HepG2 (cell line): ENCODE results near the gene SYNJ2. TPM values are rescaled to one million over a fixed set of nuclear protein-coding genes. Genes with fewer than 3 reads are reported as not detected.
A peak's percentile ranks its signal among the peaks of the same experiment; 100 is the strongest.

Source experiments
- ATF1 ChIP-seq: IDR thresholded peaks from 2 replicates; pipeline ENCODE4 v1.6.1; 2016; ENCODE audit warnings: mild to moderate bottlenecking, control low read depth
- CREB1 ChIP-seq, 2 experiments: fragments of 450-650 bp in 1 of 2; IDR thresholded peaks; 2 replicates each; pipeline ENCODE4 v1.6.1; 2016 to 2017; ENCODE audit warnings: control low read depth in 1 of 2, mild to moderate bottlenecking in 1 of 2, missing compliant biosample characterization in 1 of 2, missing genetic modification characterization in 1 of 2
- GATAD2A ChIP-seq: IDR thresholded peaks from 2 replicates; pipeline ENCODE4 v1.6.1; 2016
- GLI4 ChIP-seq: sonication (generic); formaldehyde crosslinking; IDR thresholded peaks from 2 replicates; pipeline ENCODE4 v1.5.1; 2020; ENCODE audit warnings: missing genetic modification reagents, mild to moderate bottlenecking, moderate library complexity, borderline replicate concordance
- HMGA1 ChIP-seq: sonication (generic); formaldehyde crosslinking; conservative IDR thresholded peaks from 2 replicates; pipeline ENCODE4 v1.4.0; 2020; ENCODE audit warnings: missing genetic modification reagents
- HNF1B ChIP-seq: sonication (generic); formaldehyde crosslinking; IDR thresholded peaks from 2 replicates; pipeline ENCODE4 v1.5.1; 2020; ENCODE audit warnings: mild to moderate bottlenecking, moderate library complexity, missing genetic modification reagents
- HNRNPL ChIP-seq: fragments of 200-400 bp; formaldehyde crosslinking; IDR thresholded peaks from 2 replicates; pipeline ENCODE4 v1.6.1; 2017; ENCODE audit warnings: mild to moderate bottlenecking, low read depth, low read length
- MAX ChIP-seq: IDR thresholded peaks from 2 replicates; pipeline ENCODE4 v1.6.1; 2012; ENCODE audit warnings: inconsistent platforms
- NR2C2 ChIP-seq: sonication (generic); formaldehyde crosslinking; IDR thresholded peaks from 2 replicates; pipeline ENCODE4 v1.4.0; 2020; ENCODE audit warnings: missing genetic modification reagents, mild to moderate bottlenecking, moderate library complexity, borderline replicate concordance
- SAFB2 ChIP-seq: sonication (generic); formaldehyde crosslinking; IDR thresholded peaks from 2 replicates; pipeline ENCODE4 v1.5.1; 2020; ENCODE audit warnings: missing genetic modification reagents, low read depth, mild to moderate bottlenecking, borderline replicate concordance
- SMC3 ChIP-seq: IDR thresholded peaks from 2 replicates; pipeline ENCODE4 v1.6.1; 2011; ENCODE audit warnings: low read length, improper control_type of control experiment
- ZFP36L1 ChIP-seq: sonication (generic); formaldehyde crosslinking; IDR thresholded peaks from 2 replicates; pipeline ENCODE4 v1.8.0; 2022; ENCODE audit warnings: mild to moderate bottlenecking, missing genetic modification reagents, moderate library complexity
- ZHX2 ChIP-seq, 2 experiments: sonication (generic) in 1 of 2; formaldehyde crosslinking in 1 of 2; IDR thresholded peaks; 2 replicates each; pipeline versions ENCODE4 v1.6.1 to v1.9.0; 2014 to 2022; ENCODE audit warnings: antibody characterized with exemption in 1 of 2, borderline replicate concordance in 1 of 2, inconsistent platforms in 1 of 2, low read depth in 1 of 2, missing genetic modification reagents in 1 of 2
- ZNF33A ChIP-seq: sonication (generic); formaldehyde crosslinking; IDR thresholded peaks from 2 replicates; pipeline ENCODE4 v1.5.1; 2020; ENCODE audit warnings: missing genetic modification reagents, mild to moderate bottlenecking, moderate library complexity, borderline replicate concordance
- ZNF446 ChIP-seq: sonication (generic); formaldehyde crosslinking; IDR thresholded peaks from 2 replicates; pipeline ENCODE4 v1.5.0; 2020; ENCODE audit warnings: mild to moderate bottlenecking, missing genetic modification reagents
- ZNF577 ChIP-seq: sonication (generic); formaldehyde crosslinking; IDR thresholded peaks from 2 replicates; pipeline ENCODE4 v1.4.0; 2020; ENCODE audit warnings: mild to moderate bottlenecking, low read depth, missing genetic modification reagents, borderline replicate concordance
- ZNF710 ChIP-seq: sonication (generic); formaldehyde crosslinking; IDR thresholded peaks from 2 replicates; pipeline ENCODE4 v1.5.0; 2020; ENCODE audit warnings: mild to moderate bottlenecking, missing genetic modification reagents, borderline replicate concordance
- polyA plus RNA-seq, 8 experiments: library from polyadenylated mRNA; depleted of rRNA in 3 of 8; stranded (reverse) in 7 of 8; unstranded in 1 of 8; fragments of >200 nt; fragmentation: Illumina TruSeq in 4 of 8; extraction: Trizol in 4 of 8; gene quantifications; 2 replicates each; pipeline versions ENCODE4 v1.2.1 to v1.2.3, GENCODE V29; 2011 to 2016; ENCODE audit warnings: low read depth in 4 of 8, missing spikeins in 1 of 8, mixed read lengths in 1 of 8; ENCODE audit not compliant: insufficient read depth in 1 of 8
- total RNA-seq, 5 experiments: library from RNA; depleted of rRNA; stranded (reverse); fragments of >200 nt; fragmentation: Illumina TruSeq; extraction: Trizol; gene quantifications; 2 replicates each; pipeline ENCODE4 v1.2.3, GENCODE V29; 2016; ENCODE audit warnings: low read depth in 1 of 5

The SYNJ2 gene
- total and polyA plus RNA-seq, 2 of the 13 experiments (the other 11 are each of a cell fraction or from before 2014, with no cell fraction given) = 39.1 to 57.6 TPM

- no peak for TF ChIP-seq ZHX2 (IDR thresholded peaks at IDR 0.05; ENCODE audit: low read depth)
- TF ChIP-seq ZHX2 (CRISPR knock-in tag; IDR thresholded peaks at IDR 0.05; ENCODE audit: borderline replicate concordance) = no peak
- TF ChIP-seq GATAD2A (CRISPR knock-in tag) = peak; percentile 50; the same call in 1 of the 2 replicates
- peak; percentile 64 for TF ChIP-seq SMC3
- no peak for TF ChIP-seq CREB1 (IDR thresholded peaks at IDR 0.05)
- no peak for TF ChIP-seq CREB1 (CRISPR knock-in tag; IDR thresholded peaks at IDR 0.05)
- no peak for TF ChIP-seq HNRNPL
- TF ChIP-seq MAX = peak; percentile 63; the same call in 1 of the 2 replicates
- TF ChIP-seq ATF1 (CRISPR knock-in tag) = no peak
- no peak for TF ChIP-seq ZNF446 (CRISPR knock-in tag)
- peak; percentile 44; the same call in 1 of the 2 replicates for TF ChIP-seq HNF1B (CRISPR knock-in tag)
- no peak for TF ChIP-seq ZNF710 (CRISPR knock-in tag)
- no peak for TF ChIP-seq SAFB2 (CRISPR knock-in tag)
- no peak; the same call in 1 of the 2 replicates for TF ChIP-seq ZNF33A
- no peak for TF ChIP-seq ZNF577 (CRISPR knock-in tag)
- no peak for TF ChIP-seq ZFP36L1 (CRISPR knock-in tag)
- no peak for TF ChIP-seq HMGA1
- no peak for TF ChIP-seq NR2C2 (CRISPR knock-in tag)
- no peak for TF ChIP-seq GLI4 (CRISPR knock-in tag)
These were observed 1.1 kb downstream of the SYNJ2 start (continued) for GRCh38 chr6:157982563-157983405.
